NCI-H2171 treated with DMSO at 0.1 percent for 48 hours (cell line): ENCODE data around the gene ADO.

ENCODE experiments used
- DNase-seq: peaks from one replicate; lab custom pipeline; 2025; lab: John Stamatoyannopoulos, UW

ADO gene

DNA sequence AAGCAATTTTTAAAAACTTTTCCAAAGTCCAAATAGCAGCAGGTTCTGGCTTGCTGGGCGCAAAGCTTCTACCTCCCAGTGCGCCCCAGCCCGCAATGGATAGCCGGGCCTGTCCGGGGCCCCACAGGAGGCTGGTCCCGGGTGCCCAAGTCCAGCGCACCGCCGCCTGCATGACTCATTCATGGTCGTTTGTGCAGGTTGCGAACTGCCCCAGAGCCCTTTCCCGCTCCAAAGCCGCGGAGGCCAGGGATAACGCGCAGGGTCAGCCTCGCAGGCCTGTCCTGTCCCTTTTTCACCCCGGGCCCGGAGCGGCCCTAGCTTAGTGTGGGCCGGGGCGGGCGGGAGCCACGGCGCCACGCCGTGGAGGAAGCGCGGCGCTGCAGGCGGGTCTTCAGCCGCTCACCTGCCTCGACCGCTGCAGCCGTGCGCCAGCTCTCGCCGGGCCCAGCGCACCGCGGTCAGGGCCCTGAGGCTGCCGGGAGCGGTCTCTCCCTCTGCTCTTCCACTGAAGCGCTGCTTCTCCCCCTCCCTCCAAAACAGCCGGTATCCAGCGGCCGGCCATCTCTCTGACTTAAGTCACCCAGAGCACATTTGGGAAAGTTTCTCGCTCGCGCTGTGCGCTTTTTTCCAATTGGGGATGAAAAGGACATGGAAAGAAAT is 13.4 kb downstream of the ADO start:
- DNase-seq = peak; percentile 12

- DNase-seq = no peak
These were observed 14.0 kb downstream of the ADO start for GRCh38 chr10:62818426-62819011.

DNA sequence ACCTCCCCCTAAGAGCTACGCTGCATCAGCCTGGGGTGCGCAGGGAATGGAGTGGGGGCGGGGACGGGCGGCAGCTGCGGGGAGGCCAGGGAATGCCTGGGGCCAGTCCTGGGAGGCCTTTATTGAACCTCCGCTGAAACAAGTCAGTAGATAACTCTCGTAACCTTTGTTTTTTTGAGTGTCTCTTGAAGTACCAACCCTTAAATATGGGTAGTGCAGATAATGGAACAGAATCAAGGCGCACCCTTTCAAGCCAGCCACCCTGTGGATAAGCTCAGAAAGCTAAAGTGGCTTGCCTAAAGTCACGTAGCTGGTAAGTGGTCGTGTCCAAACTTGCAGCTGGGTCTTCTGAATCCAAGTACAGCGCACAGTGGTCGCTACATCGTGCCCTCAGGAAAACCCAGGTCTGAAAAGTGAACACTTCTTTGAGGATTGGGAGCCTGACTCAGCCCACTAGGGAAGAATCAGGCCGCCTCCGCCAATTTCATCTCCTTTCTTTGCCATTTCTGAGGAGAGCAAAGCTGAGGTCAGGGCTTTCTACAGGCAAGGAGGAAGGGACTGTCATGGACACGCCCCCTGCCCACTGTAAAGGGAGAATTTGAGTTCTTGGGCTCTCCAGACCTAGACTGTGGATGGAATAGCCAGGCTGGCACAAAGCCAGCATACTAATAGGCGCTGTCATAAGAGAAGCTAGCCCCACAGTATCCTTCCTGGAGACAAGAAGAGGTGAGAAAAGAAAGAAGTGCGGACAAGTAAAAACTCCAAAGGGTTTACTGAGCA is 14.8 kb downstream of the ADO start:
- DNase-seq = peak; percentile 1

- DNase-seq = no peak
These were observed 16.1 kb downstream of the ADO start for GRCh38 chr10:62820586-62820985.

DNA sequence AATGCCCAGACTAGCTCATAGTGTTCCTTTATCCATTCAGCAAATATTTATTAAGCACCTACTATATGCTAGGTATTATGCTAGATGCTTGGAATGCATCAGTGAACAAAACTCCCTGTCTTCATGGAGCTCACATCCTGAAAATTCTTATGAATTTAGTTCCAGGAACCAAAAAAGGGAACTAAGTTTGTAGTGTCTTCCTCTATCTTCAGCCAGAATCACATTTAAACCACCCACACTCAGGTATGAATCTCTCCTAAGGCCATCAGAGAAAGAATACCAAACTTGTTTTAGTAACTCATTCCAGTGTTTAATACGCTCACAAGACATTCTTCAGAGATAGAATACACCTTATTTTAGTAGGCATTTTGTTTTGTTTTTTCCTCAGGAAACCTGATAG is 21.8 kb downstream of the ADO start:
- DNase-seq = no peak

- DNase-seq = no peak
These were observed 25.1 kb downstream of the ADO start for GRCh38 chr10:62829622-62830021.

GRCh38 chr10:62830679-62831078 is 26.2 kb downstream of the ADO start:
- DNase-seq = no peak

- no peak for DNase-seq
These were observed 26.8 kb downstream of the ADO start for GRCh38 chr10:62831346-62831745.

GRCh38 chr10:62839590-62839989 is 35.1 kb downstream of the ADO start:
- no peak for DNase-seq

- DNase-seq = no peak
These were observed 38.5 kb downstream of the ADO start for GRCh38 chr10:62842983-62843382.

DNA sequence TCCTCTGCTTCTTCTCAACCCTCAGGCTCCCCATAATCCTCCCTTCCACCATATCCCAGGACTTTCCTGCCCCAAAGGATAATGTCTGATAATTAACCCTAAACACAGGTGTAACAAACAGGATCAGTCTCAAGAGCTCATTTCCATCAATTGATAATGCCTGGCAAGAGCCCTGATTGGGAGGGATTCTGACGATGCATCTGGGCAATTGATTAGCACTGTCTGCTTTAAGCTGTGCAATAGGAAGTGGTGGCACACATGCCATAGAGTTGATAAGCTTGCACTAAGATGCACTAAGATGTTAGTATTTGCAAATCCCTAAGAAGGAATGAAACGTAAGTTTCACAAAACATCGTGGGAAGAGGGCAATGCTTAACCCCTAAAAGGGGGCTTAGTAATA is 39.1 kb downstream of the ADO start:
- no peak for DNase-seq

- no peak for DNase-seq
These were observed 39.9 kb downstream of the ADO start for GRCh38 chr10:62844280-62845011.

DNA sequence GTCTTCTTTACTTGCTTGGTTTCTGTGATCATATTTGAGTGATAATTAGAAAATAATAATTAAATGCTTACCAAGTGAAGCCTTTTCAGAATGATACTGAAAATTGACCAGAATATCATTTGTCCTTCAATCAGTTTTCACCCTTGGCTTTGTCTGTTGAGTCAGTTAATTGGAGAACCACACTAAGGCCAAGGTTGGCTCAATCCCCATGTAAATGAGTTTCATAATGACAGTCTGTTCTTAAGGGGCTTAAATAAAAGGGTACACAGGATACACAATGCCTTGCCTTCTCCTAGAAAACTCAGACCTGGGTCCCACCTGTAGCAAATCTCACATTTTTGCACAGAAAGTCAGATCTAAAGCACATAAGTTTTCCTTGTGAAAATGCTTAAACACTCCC is 42.9 kb downstream of the ADO start:
- no peak for DNase-seq

GRCh38 chr10:62850646-62851045 is 46.1 kb downstream of the ADO start:
- DNase-seq = no peak

- DNase-seq = no peak
These were observed 46.9 kb downstream of the ADO start for GRCh38 chr10:62851442-62851841.

- DNase-seq = no peak
These were observed 48.6 kb downstream of the ADO start for GRCh38 chr10:62852961-62853702.

- no peak for DNase-seq
These were observed 49.2 kb downstream of the ADO start for GRCh38 chr10:62853710-62854109.

DNA sequence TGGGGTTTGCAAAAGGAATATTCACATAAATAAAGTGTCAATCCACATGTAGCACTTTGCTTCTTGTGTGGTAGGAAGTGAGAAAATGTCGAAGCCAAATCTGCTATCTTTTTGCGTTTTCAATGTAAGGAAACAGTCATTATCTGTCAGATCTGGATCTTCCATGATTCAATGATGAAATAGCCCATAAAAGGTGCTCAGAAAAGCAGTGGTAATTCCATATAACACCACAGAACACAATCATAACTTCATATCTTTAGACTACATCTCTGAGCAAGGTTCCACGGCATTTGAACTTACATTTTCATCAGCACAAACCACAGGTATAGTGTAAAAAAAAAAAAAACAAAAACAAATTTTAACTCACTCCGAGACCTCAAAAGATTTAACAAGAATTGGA is 51.5 kb downstream of the ADO start:
- DNase-seq = no peak
